ENCODE results near the gene CHPF.

- no peak for TF ChIP-seq POLR2A (IDR thresholded peaks at IDR 0.05; ENCODE audit: low read depth, low read length)
- no peak for TF ChIP-seq MAX (IDR thresholded peaks at IDR 0.05; ENCODE audit: insufficient read depth, insufficient read length)
- TF ChIP-seq, protein P1, sequence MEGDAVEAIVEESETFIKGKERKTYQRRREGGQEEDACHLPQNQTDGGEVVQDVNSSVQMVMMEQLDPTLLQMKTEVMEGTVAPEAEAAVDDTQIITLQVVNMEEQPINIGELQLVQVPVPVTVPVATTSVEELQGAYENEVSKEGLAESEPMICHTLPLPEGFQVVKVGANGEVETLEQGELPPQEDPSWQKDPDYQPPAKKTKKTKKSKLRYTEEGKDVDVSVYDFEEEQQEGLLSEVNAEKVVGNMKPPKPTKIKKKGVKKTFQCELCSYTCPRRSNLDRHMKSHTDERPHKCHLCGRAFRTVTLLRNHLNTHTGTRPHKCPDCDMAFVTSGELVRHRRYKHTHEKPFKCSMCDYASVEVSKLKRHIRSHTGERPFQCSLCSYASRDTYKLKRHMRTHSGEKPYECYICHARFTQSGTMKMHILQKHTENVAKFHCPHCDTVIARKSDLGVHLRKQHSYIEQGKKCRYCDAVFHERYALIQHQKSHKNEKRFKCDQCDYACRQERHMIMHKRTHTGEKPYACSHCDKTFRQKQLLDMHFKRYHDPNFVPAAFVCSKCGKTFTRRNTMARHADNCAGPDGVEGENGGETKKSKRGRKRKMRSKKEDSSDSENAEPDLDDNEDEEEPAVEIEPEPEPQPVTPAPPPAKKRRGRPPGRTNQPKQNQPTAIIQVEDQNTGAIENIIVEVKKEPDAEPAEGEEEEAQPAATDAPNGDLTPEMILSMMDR (IDR thresholded peaks at IDR 0.05; ENCODE audit: extremely low read depth in 1 of 2, insufficient read depth in 1 of 2, low read depth in 1 of 2, low read length in 2 of 2), result no peak
- TF ChIP-seq POLR2AphosphoS5 (IDR thresholded peaks at IDR 0.05; ENCODE audit: insufficient read depth, low read depth, low read length), result no peak
Measured at GRCh38 chr2:219490600-219491130, 52.9 kb downstream of the CHPF start.
